ENCODE data around the gene ELP5. TPM values are rescaled to one million over a fixed set of nuclear protein-coding genes. Genes with fewer than 3 reads are reported as not detected.

Gene ELP5
- total and polyA plus RNA-seq, 2 of the 4 experiments (the other 2 are of a cell fraction) = 39.3 to 46.6 TPM

DNA sequence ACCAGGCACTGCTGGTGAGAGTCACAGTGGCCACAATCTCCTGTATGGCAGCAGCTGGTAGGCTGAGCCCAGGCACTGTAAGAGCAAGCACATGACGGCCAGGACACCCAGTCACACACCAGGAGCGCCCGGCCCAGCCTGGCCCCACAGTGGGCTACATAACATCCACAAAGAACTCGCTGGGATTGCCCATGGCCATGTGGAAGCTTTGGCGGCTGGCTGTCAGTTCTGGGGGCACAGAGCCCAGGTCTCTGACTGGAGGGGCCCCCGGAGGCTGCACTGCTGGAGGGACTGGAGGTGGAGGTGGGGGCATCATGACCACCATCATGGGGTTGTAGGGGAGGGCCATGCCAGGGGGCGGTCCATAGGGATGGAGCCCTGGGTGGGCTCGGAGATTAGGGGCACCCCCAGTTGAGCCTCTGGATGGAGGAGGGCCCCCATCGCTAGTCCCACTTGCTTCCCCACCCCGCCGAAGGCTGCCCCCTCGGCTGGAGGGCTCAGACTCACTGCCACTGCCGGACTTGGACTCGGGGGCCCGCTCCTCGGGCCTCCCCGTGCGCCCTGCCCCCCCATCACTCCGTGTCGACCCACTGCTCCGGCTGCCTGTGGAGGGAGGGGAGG lies 26.2 kb upstream of the ELP5 start:
- Histone ChIP-seq H3K4me1 (ENCODE audit: control insufficient read depth, insufficient read depth, low read length) (peaks cover 5% of the 10 kb centered on the region; the same call in 1 of the 2 replicates), H3K4me3 (ENCODE audit: insufficient read depth, low read depth, low read length) (no peak overlapping the region), H2AK9ac (replicated peaks; ENCODE audit: low read depth, low read length, poor library complexity) (no peak overlapping the region), H2BK120ac (ENCODE audit: low read depth, low read length) (no peak overlapping the region), H4K5ac (ENCODE audit: low read depth, low read length) (no peak overlapping the region), H4K20me1 (ENCODE audit: insufficient read depth, low read length) (peaks cover 32% of the 10 kb centered on the region), H3K27me3 (ENCODE audit: control insufficient read depth, insufficient read depth, low read length) (no peaks in the 10 kb centered on the region), H4K91ac (ENCODE audit: insufficient read depth, low read depth, low read length) (no peak overlapping the region), H3K9me3 (ENCODE audit: control insufficient read depth, insufficient read depth, low read length) (no peaks in the 10 kb centered on the region), H3K14ac (replicated peaks; ENCODE audit: low read depth, low read length) (no peak overlapping the region), H3K4ac (ENCODE audit: low read depth, low read length) (no peak overlapping the region), H2AFZ (replicated peaks; ENCODE audit: low read length, poor library complexity) (no peak overlapping the region), H3K9ac (ENCODE audit: low read depth, low read length) (no peak overlapping the region), H2AK5ac (ENCODE audit: low read depth, low read length) (no peak overlapping the region), H3K27ac (ENCODE audit: insufficient read depth, low read length) (no peak overlapping the region), H2BK20ac (ENCODE audit: low read depth, low read length) (no peak overlapping the region), H3K18ac (ENCODE audit: low read depth, low read length) (no peak overlapping the region), H2BK5ac (ENCODE audit: low read depth, low read length, poor library complexity, severe bottlenecking) (no peak overlapping the region), H3K79me1 (ENCODE audit: low read depth in 1 of 2, low read length in 2 of 2) (peaks cover 8 to 76% of the 10 kb centered on the region in 2 experiments), H3K56ac (ENCODE audit: extremely low read depth, insufficient read depth, low read length) (no peak overlapping the region), H3K23ac (ENCODE audit: low read depth, low read length) (no peak overlapping the region), H2BK15ac (ENCODE audit: low read depth, low read length) (no peak overlapping the region), H3K4me2 (ENCODE audit: low read depth, low read length) (no peak overlapping the region), H3K36me3 (ENCODE audit: control insufficient read depth, insufficient read depth, low read length) (peaks cover 89% of the 10 kb centered on the region), H4K8ac (ENCODE audit: low read depth in 2 of 2, low read length in 2 of 2) (no peak overlapping the region), H3K9me1 (ENCODE audit: insufficient read depth, low read length) (0 out of 2 replicates have a peak, but pooled peaks cover 7% of the 10 kb centered on the region)
- ChIA-PET CTCF (no interaction called here), POLR2A (ENCODE audit: unreplicated experiment) (no interaction called here)
- intact Hi-C loops (cut with micrococcal nuclease) (no loop called here), in situ Hi-C loops (cut with MboI; ENCODE audit: low sequenced_read_pairs) (loop anchor here (25.0 kb wide), 1 partner anchor 936 kb away; the partner anchor contains the start of genes PER1 and VAMP2), dilution Hi-C loops (cut with HindIII; ENCODE audit: low sequenced_read_pairs, unreplicated experiment) (no loop called here)
- TF ChIP-seq, protein P1, sequence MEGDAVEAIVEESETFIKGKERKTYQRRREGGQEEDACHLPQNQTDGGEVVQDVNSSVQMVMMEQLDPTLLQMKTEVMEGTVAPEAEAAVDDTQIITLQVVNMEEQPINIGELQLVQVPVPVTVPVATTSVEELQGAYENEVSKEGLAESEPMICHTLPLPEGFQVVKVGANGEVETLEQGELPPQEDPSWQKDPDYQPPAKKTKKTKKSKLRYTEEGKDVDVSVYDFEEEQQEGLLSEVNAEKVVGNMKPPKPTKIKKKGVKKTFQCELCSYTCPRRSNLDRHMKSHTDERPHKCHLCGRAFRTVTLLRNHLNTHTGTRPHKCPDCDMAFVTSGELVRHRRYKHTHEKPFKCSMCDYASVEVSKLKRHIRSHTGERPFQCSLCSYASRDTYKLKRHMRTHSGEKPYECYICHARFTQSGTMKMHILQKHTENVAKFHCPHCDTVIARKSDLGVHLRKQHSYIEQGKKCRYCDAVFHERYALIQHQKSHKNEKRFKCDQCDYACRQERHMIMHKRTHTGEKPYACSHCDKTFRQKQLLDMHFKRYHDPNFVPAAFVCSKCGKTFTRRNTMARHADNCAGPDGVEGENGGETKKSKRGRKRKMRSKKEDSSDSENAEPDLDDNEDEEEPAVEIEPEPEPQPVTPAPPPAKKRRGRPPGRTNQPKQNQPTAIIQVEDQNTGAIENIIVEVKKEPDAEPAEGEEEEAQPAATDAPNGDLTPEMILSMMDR (conservative IDR thresholded peaks at IDR 0.05; ENCODE audit: low read depth, low read length) = no peak
- no peak for TF ChIP-seq NFE2L2 (IDR thresholded peaks at IDR 0.05; ENCODE audit: low read depth, low read length)
- WGBS, 2 experiments (ENCODE audit: extremely low coverage in 2 of 2, insufficient read length in 1 of 2) = no CpG with 5 or more reads among the region's 21 CpGs
- no peak for DNase-seq
- BruUV-seq (replicated peaks) = TSS peak; percentile 27
- ATAC-seq (ENCODE audit: low read depth) = no peak
